Measurements from ENCODE around the gene MYLK2. TPM values are rescaled to one million over a fixed set of nuclear protein-coding genes. Genes with fewer than 3 reads are reported as not detected.
"Not testable (repeated sequence)": the region's sequence is repeated elsewhere in the genome, so short reads cannot be mapped to it uniquely, and the experiment has no call there.

Gene MYLK2
- total RNA-seq, 1 experiment from 2014 or later, result 3.0 TPM

GRCh38 chr20:31815408-31816188, 3.6 kb upstream of the MYLK2 start:
- no peak for DNase-seq (ENCODE audit: low read depth)

- DNase-seq (ENCODE audit: low read depth), result no peak
Measured at GRCh38 chr20:31816221-31816620, 2.9 kb upstream of the MYLK2 start.

DNA sequence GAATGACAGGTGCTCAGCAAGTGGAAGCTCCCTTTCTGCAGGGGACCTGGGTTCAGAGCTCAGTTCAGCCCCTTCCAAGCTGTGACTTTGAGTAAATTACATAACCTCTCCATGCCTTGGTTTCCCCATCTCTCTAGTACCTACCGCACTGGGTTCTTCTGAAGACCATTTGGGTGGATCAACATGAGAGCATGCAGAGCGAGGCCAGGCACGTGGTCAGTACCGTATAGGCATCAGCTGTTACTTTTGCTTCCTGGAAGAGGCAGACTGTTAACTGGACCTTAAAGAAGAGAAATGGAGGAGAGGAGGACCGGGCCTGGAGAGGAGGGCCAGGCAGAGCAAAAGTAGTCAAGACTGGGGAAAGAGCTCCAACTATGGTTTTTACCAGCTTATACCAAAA, 1.7 kb upstream of the MYLK2 start:
- no peak for DNase-seq (ENCODE audit: low read depth)

GRCh38 chr20:31818376-31818908, 714 bp upstream of the MYLK2 start:
- DNase-seq (ENCODE audit: low read depth), result no peak

GRCh38 chr20:31820228-31820627, 1.1 kb downstream of the MYLK2 start:
- no peak for DNase-seq (ENCODE audit: low read depth)

DNA sequence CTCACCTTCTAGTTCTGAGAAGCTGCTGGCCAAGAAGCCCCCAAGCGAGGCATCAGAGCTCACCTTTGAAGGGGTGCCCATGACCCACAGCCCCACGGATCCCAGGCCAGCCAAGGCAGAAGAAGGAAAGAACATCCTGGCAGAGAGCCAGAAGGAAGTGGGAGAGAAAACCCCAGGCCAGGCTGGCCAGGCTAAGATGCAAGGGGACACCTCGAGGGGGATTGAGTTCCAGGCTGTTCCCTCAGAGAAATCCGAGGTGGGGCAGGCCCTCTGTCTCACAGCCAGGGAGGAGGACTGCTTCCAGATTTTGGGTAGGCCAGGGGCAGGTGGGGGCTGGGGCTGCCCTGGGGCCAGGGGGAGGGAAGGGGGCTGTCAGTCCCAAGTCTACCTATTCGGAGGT, 2.3 kb downstream of the MYLK2 start:
- no peak for DNase-seq (ENCODE audit: low read depth)

DNA sequence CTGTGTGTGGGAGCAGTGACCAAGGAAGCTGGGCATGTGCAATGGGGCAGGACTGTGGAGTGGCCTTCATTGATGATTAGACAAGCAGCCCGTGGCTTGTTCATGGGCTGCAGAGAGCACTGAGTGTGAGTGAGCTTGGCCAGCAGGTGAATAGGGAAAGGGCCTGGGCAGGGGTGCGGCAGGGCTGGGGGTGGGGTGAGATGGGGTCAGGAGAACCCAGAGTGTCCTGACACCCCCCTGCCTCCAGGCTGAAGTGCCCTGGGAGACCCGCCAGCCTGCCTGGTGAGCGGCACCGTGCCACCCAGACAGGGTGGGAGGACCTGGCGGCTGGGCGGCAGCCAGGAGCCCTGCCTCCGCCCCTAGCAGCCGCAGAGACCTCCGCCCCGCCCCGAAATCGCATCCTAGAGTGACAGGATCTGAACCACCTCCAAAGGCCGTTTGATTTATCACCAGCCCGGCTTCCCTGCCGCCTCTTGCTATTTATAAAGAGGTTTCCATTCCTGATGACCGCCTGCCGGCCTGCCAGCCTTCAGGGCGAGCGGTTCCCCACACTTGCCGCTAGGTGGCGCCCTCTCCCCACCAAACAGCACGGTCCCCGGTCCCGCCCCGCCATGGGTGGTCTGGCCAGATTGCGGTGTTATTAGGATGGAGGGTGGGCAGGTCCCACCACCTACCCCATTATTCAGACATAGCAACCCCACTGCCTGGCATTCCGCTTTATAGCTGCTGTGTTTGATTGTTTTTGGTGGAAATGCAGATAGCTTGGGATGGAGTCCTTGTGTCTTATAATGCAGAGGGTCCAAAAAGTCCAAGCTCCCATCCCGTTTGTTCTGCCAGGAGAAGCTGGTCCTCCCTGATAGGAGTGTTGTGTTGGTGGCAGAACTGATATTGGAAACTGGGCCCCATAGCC, 3.5 kb downstream of the MYLK2 start:
- DNase-seq (ENCODE audit: low read depth), result peak; percentile 82

DNA sequence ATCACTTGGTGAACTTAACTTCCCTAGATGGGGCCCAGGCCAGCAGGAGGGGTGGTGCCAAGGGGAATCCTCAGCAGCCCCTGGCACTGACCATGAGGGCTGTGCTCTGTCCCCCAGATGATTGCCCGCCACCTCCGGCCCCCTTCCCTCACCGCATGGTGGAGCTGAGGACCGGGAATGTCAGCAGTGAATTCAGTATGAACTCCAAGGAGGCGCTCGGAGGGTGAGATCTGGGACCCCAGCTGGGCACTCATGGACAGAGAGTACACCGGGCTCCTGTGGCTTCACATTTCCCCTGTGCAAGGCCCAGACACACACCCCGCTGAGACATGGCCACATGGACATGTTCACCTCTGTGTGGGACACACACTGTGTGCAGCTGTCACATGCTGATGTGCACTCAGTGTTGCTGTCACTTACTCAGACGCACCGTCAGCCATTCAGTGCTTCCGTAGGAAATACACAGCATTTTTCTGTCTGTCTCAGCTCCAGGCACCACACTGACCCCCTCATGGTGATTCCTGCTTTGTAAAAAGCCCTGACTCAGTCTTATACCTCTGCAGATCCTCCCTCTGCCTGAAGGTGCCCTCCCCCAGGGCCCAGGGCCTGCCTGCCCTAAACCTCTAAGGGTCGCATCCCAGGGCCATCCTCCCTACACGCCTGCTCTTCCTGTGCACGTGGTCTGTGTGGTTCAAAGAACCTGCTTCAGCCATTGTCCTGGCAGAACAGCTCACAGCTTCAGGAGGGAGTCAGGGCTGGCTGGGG, 4.4 kb downstream of the MYLK2 start:
- no peak for DNase-seq (ENCODE audit: low read depth)

DNA sequence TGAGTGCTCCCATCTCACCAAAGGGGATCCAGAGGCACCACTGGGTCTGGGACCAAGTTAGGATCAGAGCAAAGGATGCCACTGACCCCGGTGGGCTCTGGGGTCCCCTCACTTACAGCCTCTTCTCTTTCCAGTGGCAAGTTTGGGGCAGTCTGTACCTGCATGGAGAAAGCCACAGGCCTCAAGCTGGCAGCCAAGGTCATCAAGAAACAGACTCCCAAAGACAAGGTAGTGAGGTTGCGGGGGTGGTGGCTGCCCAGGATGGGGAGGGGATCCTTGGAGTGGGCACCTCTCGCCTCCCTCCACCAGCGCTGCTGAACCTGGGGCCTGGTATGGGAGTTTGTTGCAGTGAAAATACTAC, 4.9 kb downstream of the MYLK2 start:
- no peak for DNase-seq (ENCODE audit: low read depth)

- no peak for DNase-seq (ENCODE audit: low read depth)
Measured at GRCh38 chr20:31824554-31825313, 5.6 kb downstream of the MYLK2 start.

DNA sequence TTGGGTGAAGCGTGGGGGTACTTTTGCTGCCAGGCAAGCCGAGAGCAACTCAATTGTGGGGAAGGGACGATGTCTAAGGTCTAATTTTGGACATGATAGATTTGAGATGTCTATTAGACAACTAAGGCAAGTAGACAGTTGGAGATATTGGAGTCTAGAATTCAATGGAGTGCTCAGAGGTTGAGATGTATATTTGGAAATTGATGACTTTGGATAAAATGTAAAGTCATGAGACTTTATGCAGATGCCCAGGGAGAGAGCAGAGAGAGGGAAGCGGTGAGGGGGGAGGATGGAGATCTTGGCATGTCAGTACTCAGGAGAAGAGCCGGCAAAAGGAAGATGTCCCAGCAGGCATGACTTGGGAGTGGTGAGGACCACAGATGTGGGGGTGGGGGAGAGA, 6.9 kb downstream of the MYLK2 start:
- no peak for DNase-seq (ENCODE audit: low read depth)

DNA sequence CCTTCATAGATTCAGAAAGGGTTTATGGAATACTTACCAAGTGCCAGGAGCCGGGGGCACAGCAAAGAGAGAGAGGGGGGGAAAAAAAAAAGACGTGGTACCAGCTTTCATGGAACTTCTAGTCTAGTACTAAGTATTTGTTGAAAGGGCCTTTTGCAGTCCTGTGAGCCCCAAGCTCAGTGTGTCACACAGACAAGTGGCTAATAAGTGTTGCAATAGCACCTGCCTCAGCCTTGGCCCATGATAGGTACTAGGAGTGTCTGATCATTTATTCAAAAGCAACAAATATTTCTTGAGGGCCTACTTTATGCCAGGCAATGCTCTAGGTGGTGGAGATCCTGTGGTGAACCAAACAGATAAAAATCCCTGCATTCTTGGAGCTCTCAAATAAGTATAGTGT, 7.9 kb downstream of the MYLK2 start:
- DNase-seq (ENCODE audit: low read depth), result no peak

DNA sequence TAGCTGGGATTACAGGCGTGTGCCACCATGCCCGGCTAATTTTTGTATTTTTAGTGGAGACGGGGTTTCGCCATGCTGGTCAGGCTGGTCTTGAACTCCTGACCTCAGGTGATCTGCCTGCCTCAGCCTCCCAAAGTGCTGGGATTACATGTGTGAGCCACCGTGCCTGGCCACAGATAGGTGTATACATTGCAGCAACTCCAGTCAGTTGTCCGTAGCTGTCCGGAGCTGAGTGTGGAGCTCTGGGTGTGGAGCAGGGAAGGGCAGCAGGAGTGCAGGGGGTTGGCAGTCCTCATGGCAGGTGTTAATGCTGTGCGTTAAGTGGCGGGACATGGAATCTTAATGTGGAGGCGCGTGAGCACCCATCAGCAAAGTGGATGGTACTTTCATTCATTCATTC, 8.9 kb downstream of the MYLK2 start:
- DNase-seq (ENCODE audit: low read depth), result not testable (repeated sequence)

GRCh38 chr20:31829731-31830130, 10.6 kb downstream of the MYLK2 start:
- DNase-seq (ENCODE audit: low read depth), result no peak

DNA sequence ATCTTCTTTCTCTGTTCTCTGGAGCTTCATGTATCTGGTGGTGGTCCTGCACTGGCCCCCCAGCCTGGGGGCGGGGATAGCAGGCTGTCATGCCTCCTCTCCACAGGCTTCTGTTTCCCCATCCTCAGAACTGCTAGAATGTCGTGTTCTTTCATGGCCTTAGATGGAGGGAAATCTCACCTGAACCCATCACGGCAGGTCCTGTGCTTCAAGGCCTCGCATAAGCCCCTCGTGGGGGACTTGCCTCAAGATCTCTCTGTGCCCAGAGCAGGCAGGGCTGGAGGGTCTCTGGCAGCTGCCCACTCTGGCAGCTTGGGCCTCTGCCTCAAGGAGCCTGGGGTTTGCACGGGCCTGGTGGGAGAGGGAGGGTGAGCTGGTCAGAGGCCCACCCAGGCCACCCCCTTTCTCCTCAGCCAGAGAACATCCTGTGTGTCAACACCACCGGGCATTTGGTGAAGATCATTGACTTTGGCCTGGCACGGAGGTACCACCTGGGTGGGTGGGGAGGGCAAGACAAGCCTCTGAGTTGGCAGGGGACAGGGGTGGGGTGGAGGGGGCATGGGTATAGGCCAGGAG, 11.3 kb downstream of the MYLK2 start:
- no peak for DNase-seq (ENCODE audit: low read depth)

GRCh38 chr20:31831211-31831610, 12.1 kb downstream of the MYLK2 start:
- no peak for DNase-seq (ENCODE audit: low read depth)

GRCh38 chr20:31831771-31832306, 12.7 kb downstream of the MYLK2 start:
- DNase-seq (ENCODE audit: low read depth), result no peak

- DNase-seq (ENCODE audit: low read depth), result peak; percentile 66
Measured at GRCh38 chr20:31833130-31833930, 14.2 kb downstream of the MYLK2 start.

DNA sequence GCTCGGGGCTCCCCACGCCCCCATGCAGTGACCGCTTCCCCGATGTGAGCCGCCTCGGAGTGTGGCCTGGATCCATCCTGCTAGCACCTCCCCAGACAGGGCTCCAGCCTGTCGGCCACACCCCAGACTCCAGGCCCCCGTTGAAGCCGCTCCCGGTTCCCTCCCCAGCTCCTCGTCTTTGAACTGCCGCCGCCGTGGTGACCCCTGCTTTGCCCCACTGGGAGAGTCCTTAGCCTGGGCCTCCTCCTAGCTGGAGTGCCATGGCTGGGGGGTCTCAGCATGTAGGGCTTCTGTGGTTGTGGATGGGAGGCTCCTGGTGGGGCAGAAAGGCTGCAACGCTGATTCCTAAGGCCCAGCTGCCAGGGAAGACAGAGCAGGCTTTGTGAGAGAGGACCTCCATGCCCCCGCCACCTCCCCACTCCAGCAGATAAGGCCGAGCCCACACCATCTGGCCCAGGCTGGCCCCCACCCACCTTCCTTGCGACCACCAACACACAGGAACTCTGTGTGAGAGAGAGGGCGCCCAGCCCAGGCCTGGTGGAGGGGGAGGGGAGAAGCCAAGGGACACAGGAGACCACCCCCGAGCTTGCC, 14.9 kb downstream of the MYLK2 start:
- no peak for DNase-seq (ENCODE audit: low read depth)

Measured in Daoy (cell line).